Stimulated activated naive CD4-positive, alpha-beta T cell (primary cell): ENCODE results near the gene SNCG.
"Not testable (repeated sequence)": the region's sequence is repeated elsewhere in the genome, so short reads cannot be mapped to it uniquely, and the experiment has no call there.

Experiments
- DNase-seq, 6 experiments: peaks; one replicate each; lab custom pipeline; 2025; lab: John Stamatoyannopoulos, UW

Gene SNCG

DNA sequence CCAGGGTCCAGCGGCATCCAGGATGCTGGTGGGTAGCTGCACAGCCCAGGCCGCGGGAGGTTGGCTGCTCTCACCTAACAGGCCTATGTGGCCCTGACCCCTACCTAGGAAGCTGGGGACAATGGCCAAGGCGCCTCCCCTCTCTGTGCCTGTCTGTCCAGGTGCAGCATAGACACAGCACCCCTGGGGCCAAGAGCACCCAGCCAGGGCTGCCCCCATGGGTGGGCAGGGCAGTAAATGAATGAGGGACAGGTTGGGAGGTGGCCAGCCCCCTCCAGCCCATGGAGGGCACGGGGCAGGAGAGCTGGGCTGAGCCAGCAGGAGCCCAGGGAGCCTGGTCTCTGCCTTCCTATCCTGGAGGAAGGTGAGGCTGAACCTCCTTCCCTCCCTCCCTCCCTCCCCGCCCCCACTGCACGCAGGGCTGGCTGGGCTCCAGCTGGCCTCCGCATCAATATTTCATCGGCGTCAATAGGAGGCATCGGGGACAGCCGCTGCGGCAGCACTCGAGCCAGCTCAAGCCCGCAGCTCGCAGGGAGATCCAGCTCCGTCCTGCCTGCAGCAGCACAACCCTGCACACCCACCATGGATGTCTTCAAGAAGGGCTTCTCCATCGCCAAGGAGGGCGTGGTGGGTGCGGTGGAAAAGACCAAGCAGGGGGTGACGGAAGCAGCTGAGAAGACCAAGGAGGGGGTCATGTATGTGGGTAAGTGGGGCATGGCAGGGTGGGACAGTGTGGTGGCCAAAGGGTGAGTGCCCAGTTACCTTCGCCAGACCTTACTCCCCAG, at the start of gene SNCG:
Gene SNCG, plus strand, starts transcription at position 484 of the 785 bp plus-strand sequence. Its CDS starts 99 bp downstream, at position 583.
- DNase-seq: no peak

DNA sequence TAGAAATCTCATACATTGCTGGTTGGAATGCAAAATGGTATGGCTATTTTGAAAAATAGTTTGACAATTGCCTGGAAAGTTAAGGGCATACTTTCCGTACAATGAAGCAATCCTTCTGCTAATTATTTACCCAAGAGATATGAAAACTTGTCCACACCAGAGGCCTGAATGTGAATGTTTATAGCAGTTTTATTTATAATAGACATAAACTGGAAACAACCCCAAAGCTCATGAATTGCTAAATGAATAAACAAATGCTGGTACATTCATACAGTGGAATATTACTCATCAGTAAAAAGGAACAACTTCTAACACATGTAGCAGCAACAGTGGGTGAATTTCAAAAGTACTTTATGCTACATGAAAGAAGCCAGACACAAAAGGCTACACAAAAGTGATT, 43.7 kb upstream of the SNCG start:
- DNase-seq: no peak

DNA sequence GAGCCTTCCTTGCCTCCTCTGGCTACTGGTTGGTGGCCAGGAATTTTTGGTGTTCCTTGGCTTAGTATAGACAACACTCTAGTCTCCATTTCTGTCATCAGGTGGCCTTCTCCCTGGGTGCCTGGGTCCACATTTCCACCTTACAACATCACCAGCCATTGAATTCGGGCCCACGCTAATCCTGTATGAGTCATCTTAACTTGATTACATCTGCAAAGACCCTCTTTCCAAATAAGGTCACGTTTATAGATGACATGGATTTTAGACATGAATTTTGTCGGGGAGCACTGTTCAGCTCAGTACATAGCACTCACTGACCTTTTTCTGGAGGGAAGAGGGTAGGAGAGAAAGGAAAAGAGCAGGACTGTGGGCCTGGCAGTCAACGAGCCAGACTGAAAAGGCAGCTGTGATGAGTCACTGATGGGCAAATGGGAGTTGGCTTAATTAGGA, 40.4 kb upstream of the SNCG start:
- DNase-seq: no peak

DNA sequence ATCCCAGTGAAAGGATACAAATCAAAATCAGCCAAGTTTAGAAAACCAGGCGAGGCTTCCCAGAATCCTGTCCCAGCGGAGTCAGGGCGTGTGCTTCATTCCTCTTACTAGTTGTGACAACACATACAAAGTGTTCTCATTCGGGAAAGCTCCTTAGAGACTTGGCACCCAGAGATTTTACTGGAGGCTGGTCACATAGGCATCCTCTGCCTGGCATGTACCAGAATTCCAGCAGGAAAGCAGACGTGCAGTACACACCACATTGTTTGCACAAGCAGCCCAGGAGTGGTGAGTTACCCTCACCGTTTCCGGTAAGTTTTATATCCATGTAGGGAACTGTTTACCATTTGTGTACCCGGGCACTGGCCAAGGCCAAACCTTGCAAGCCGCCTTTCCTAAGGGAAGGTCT, 35.8 kb upstream of the SNCG start:
- DNase-seq: no peak

DNA sequence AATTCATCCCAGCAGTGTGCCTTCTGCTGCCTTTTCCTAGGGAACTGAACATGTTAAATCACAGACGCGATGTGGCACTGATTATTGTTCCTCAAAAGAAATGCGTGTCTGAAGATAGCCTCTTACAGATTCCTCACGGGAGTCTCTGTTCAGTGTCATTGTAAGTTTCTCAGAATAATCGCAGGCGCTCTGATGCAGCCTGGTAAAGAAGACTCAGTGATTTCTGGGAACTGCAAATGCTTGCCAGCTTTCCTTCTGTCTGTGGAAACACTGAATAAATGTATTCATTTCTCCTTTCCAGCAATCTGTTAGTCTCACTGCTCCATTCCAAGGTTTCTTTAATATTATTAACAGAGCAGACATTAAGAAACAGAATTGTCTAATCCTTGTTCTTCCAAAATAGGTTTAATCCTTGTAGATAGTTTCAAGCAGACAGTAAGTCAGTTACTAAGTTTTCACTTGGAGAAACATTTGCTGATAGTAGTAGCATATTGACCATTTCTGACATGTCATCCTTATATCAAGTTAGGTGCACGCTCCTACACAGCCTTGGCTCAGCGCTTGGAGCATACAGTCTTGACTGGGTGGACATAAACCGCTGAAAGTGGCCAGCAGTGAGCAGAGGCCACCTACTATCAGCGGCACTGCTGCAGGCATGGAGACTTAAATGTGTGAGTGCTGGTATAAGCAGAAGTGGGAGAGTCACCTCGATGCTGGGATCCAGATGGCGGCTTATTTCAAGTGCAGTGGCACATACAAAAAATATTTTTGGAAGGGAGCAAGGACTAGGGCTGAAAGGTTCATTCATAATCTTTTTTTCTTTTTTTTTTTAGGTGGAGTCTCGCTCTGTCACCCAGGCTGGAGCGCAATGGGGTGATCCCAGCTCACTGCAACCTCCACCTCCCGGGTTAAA, 28.7 kb upstream of the SNCG start:
- no peak for DNase-seq

DNA sequence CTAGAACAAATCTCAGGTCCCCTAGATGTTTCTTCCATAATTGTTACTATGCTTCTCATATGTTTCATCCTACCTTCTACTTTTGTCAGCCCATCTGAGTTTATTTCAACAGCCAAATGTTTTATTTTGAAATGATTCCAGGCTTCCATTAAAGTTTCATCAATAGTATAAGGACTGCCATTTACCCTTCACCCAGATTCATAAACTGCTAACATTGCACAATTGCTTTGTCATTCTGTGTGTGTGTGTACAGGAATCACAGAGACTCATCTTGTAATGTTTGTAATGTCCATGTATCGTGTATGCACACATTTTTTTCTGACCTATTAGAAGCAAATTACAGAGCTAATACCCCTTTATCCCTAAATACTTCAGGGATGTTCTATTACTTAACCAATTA, 26.5 kb upstream of the SNCG start:
- DNase-seq: no peak

DNA sequence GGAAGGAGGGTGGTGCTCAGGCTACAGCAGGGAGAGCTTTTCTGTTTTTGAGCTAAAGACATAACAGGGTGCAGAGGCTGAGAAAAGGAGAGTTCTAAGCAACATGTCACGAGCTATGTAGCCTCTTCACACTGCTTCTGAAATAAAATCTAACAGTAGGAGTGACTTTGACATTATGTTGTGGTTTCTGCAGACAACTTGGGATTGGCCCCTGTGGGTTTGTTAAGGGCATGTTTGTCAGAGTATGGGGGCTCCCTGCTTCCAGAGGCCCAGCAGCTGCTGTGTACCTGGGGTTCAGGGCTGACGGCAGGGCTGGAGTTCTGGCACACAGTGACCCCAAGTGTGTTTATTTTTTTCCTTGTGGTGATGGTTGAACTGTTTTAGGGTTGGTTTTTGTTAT, 25.7 kb upstream of the SNCG start:
- DNase-seq: no peak

DNA sequence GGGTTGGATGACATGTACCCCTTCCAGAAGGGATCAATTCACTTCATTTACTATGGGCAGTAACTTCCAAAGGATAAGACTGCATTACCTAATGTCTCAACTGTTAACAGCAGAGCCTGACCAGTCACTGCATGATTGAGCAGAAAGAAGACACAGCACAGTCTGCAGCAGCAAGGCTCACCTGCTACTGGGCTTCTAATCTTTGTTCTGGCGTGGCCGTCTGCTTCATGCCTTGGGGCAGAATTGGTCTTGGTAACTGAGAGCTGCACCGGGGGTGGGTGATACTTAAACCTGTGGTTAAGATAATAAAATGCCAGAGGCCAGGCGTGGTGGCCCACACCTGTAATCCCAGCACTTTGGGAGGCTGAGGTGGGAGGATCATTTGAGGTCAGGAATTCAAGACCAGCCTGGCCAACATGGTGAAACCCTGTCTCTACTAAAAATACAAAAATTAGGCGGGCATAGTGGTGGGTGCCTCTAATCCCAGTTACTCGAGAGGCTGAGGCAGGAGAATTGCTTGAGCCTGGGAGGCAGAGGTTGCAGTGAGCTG, 24.2 kb upstream of the SNCG start:
- DNase-seq: not testable (repeated sequence)

DNA sequence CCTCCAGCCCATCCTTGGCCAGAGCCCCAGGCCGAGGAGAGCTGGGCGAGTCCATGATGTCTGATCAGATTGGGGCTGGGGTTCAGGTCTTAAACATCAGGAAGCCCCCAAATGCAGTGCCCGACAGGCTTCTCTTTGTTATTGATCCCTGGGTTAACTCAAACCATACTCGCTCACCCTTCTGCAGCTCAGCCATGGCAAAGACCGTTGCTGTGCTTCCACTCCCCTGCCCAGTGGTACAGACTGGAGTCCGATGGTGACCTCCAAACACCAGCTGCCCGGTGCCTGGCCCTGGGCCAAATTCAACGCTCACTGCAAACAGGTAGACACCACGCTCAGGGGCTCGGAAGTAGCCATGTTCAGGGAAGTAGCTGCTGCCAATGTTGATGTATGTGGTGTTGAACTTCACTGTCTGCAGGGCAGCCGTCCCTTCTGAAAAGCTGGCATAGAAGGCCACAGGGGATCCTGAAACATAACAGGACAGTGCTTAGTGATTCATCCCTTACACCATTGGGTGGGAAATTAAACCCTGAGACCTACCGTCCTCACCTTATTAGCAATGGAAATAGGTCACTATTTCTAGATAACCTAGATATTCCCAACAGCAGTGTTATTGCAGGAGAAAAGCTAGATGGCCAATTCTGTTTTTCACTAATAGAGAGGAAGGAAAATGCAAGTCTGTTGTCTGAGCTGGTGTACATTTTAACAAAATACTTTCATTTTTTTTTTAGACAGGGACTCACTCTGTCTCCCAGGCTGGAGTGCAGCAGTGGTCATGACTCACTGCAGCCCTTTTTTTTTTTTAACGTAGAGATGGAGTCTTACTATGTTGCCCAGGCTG, 21.5 kb upstream of the SNCG start:
- DNase-seq: no peak

DNA sequence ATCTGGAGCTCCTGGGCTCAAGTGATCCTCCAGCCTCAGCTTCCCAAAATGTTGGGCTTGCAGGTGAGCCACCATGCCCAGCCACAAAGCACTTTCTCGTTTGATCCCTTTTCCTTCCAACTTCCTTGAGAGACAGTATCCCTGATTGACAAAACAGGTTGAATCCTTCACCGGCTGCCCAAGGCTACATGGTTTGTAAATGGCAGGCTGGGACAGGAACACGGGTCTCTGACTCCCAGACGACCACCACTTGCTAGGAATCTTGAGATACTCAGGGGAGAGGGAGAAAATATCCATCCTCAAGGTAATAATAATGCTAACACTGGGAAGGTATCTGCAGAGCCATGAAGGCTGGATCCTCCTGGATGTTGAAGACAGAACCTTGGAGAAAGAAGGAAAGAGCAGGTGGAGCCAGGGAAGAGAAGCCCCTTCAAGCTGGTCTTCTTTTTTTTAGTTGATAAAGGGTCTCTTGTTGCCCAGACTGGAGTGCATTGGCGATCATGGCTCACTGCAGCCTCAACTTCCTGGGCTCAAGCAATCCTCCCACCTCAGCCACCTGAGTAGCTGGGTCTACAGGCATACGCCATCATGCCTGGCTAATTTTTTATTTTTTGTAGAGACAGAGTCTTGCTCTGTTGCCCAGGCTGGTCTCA, 20.8 kb upstream of the SNCG start:
- DNase-seq: no peak

DNA sequence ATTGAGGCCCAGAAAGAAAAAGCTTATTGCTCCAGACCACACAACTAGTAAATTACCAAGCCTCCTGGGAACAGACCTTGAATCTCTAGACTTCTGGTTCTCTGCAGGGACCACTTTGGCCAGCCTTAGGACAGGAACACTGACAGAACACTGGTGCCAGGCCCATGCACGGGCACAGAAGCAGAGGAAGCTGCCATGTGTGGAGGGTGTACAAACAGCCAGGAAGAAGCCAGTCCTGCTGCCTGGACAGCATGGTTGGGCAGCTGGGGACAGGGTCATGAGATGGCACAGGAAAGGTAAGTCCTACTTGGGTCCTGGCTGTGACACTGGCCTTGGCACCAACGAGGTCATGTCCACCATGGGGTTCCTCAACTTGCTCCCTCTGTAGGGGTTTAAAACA, 20.1 kb upstream of the SNCG start:
- no peak for DNase-seq

DNA sequence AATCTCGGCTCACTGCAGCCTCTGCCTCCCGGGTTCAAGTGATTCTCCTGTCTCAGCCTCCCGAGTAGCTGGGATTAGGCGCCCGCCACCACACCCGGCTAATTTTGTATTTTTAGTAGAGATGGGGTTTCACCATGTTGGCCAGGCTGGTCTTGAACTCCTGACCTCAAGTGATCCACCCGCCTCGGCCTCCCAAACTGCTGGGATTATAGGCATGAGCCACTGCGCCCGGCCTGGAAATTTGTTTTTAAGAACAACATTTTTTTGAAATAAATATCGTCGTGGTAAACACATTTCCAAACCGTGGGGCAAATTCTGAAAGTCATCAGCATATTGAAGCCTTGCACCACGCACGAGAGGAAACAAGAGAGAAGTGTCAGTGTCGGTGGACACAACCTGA, 18.3 kb upstream of the SNCG start:
- not testable (repeated sequence) for DNase-seq

DNA sequence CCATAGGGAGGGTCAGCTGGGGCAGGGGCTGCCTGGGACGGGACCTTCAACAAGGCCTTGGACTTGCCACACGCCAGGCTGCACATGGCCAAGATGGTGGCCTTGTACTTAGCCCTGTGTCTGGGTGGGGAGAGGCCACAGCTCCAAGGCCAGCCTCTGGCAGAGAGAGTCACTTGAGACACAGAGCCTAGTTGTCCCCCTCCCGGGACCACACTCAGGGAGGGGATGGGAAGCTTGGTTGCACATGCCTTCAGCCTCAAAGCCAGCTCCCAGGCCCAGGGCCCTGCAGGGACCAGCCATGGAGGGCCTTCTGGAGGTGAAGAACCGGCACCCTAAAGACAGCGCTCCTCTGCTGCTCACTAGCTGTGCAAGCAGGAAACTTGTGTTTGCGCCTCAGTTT, 17.7 kb upstream of the SNCG start:
- DNase-seq: no peak

DNA sequence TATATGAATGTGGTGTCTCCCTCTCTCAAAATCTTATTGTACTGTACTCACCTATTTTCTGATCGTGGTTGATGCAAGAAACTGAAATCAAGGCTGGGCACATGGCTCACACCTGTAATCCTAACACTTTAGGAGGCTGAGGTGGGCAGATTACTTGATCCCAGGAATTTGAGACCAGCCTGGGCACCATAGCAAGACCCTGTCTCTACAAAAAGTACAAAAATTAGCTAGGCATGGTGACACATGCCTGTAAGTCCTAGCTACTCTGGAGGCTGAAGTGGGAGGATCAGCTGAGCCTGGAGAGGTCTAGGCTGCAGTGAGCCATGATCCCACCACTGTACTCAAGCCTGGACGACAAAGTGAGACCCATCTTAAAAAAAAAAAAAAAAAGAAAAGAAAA, 17.0 kb upstream of the SNCG start:
- DNase-seq: no peak

DNA sequence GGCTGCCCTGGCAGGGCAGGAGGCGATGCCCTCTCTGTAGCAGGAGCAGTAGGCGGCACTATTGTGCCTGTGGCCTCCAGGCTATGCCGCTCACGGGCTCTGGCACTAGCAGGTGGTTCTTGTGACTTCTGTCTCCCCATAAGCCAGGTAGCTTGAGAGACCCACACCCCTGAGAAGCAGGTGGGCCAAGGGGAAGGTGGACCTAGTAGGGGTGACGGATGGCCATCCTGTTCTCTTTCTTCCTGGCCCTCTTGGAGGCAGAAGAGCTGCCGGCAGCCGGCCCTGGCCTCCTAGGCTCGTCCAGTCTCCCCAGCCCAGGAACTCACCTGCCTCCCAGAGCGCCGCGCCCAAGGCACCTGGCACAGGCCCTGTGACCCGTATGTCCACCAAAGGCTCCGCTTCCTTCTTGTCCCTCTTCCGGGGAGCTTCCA, 16.4 kb upstream of the SNCG start:
- DNase-seq: no peak

DNA sequence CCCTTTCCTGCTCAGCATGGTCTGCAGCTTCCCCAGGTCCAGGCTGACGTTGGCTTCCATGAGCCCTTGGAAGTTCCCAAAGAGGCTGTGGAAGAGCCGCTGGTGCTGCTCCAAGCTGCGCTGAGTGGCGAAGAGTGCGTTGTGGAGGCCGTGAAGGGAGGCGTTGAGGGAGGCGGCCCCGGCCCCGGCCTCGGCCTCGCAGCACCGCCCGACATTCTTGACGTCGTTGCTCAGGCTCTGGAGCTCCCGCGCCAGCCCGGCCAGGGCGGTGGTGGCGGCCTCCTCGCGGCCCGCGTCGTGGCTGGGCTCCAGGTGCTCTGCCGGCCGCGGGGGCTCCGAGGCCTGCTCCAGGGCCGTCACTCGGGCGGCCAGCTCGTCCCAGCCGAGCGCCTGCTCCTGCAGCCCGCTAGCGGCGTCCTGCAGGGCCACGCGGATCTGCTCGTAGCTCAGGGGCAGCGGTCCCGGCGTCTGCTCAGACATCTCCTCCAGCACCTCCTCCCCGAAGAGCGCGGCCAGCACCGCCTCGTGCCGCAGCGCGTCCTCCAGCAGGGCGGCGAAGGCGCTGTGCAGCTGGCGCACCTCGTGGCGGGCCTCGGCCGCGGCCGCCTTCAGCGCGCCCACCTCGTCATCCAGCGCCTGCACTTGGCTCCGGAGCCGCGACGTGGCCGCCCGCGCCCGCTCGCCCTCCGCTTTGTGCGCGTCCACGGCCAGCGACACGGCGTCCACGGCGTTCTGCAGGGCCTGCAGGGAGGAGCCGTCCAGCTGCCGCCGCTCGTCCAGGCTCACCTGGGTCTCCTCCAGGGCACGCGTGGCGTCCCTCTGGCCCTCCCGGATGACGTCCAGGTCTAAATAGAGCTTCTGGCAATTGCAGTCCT, 15.7 kb upstream of the SNCG start:
- no peak for DNase-seq

DNA sequence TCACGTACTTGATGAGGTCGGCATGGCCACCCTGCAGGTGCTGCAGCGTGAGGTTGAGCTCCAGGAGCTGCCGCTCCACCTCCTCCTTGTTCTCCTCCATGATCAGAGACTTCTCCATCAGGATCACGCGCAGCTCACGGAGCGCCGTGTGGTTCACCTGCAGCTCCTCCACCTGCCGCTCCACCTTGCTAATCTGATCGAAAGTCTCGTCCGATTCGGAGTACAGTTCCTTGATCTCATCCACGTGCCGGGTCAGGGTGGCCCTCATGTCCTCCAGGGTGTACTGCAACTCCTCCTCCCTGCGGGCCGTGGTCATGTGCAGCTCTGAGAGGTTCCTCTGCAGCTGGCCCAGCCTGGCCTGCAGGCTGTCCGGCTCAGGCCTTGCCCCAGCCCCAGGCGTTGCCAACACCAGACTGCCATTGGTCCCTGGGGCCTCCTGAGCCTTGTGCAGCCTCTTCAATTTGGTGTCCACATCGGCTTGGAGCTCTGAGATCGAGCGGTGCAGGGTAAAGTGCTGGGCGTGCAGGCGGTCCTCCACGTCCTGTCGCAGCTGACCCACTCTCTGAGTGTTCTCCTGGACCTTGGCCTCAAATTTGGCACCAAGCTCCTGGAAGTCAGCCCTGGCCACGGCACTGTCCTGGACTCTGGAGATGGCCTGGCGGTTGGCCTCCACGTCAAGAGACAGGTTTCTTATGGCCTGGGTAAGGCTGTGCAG, 14.9 kb upstream of the SNCG start:
- DNase-seq: no peak

DNA sequence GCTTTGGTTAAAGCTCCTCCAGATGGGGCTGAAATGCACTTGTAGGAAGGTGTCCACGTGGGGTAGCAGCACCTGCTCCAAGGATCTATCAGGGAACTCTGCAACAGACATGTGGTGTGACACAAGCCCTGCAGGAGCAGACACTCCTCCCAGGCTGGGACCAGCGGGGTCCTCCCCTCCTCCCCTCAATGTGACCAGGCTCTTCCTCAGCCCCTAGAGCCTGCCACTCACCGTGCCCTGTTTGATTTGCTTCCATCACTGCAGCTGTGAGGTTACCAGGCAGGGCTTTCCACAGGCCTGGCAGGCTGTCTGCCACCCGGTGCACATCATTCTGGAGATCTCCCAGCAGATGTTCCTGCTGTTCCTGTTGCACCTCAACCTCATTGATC, 14.4 kb upstream of the SNCG start:
- no peak for DNase-seq

DNA sequence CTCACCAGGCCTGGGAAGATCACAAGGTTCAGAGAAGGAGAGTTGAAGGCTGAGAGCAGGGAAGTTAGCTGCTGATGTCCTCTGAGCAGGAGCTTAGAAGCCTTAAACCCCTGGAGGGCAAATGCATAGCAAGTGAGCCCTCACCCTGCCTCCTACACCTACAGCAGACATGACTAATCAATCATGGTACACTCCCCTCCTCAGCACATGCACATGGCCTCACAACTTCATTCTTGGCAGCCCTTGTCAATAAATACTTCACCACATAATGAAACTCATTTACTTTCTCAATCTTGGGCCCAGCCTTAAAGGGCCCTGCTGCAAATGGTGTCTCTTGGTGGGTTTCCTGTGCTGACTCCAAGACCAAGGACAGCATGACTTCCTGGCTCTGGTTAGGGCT, 13.9 kb upstream of the SNCG start:
- no peak for DNase-seq

DNA sequence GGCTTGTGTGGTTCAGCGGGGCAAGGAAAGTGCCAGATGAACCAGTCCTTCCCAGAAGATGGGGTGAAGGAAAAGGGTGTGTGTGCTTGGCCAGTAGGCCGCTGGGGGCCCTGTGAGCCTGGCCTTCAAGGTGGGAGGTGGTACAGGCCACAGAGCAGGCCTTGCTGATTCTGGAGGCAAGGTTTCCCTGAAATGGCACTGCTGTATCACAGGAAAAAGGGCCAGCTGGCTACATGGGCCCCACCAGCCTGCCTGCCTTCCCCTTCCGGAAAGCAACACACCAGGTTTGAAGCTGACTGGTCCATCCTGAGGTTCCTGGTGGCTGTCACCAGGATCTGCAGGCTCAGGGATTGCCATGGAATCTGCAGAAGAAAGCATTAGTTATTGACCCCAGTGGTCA, 13.5 kb upstream of the SNCG start:
- DNase-seq: no peak
